SK-N-SH treated with all-trans-retinoic acid at 6 μM for 48 hours (cell line): ENCODE measurements around the gene C9orf57.

ENCODE experiments used
- ARNTL ChIP-seq: fragments of 450-650 bp; formaldehyde crosslinking; IDR thresholded peaks from 2 replicates; pipeline ENCODE4 v1.5.0; 2020; ENCODE audit warnings: low read depth, mild to moderate bottlenecking, moderate library complexity, borderline replicate concordance
- GLIS3 ChIP-seq: fragments of 250-450 bp; sonication (Bioruptor Pico); IDR thresholded peaks from 2 replicates; pipeline ENCODE4 v1.5.0; 2020; ENCODE audit warnings: mild to moderate bottlenecking, moderate library complexity
- OSR1 ChIP-seq: fragments of 250-450 bp; sonication (Bioruptor Pico); IDR thresholded peaks from 2 replicates; pipeline ENCODE4 v1.8.0; 2022; ENCODE audit warnings: moderate library complexity, mild to moderate bottlenecking, inconsistent platforms
- PPARA ChIP-seq: fragments of 250-450 bp; sonication (Bioruptor Pico); IDR thresholded peaks from 2 replicates; pipeline ENCODE4 v1.5.0; 2020; ENCODE audit warnings: mild to moderate bottlenecking, borderline replicate concordance
- SNAI2 ChIP-seq: fragments of 250-450 bp; sonication (Bioruptor Pico); IDR thresholded peaks from 2 replicates; pipeline ENCODE4 v1.5.0; 2020; ENCODE audit warnings: mild to moderate bottlenecking, moderate library complexity
- ZFP3 ChIP-seq: fragments of 250-450 bp; sonication (Bioruptor Pico); IDR thresholded peaks from 2 replicates; pipeline ENCODE4 v1.5.0; 2020; ENCODE audit warnings: mild to moderate bottlenecking, moderate library complexity
- ZFP30 ChIP-seq: fragments of 450-650 bp; formaldehyde crosslinking; IDR thresholded peaks from 2 replicates; pipeline ENCODE4 v1.5.0; 2022; ENCODE audit warnings: mild to moderate bottlenecking, moderate library complexity
- ZNF70 ChIP-seq: fragments of 450-650 bp; formaldehyde crosslinking; IDR thresholded peaks from 2 replicates; pipeline ENCODE4 v1.5.0; 2020; ENCODE audit warnings: mild to moderate bottlenecking, moderate library complexity
- TF ChIP-seq, protein P1 (sequence below): fragments of 250-450 bp; sonication (Bioruptor Pico); IDR thresholded peaks from 2 replicates; pipeline ENCODE4 v1.8.0; 2021; ENCODE audit warnings: low read depth, mild to moderate bottlenecking, moderate library complexity, borderline replicate concordance
- TF ChIP-seq, protein P2 (sequence below): fragments of 250-450 bp; sonication (Bioruptor Pico); IDR thresholded peaks from 2 replicates; pipeline ENCODE4 v1.8.0; 2020; ENCODE audit warnings: mild to moderate bottlenecking, moderate library complexity, borderline replicate concordance

DNA sequence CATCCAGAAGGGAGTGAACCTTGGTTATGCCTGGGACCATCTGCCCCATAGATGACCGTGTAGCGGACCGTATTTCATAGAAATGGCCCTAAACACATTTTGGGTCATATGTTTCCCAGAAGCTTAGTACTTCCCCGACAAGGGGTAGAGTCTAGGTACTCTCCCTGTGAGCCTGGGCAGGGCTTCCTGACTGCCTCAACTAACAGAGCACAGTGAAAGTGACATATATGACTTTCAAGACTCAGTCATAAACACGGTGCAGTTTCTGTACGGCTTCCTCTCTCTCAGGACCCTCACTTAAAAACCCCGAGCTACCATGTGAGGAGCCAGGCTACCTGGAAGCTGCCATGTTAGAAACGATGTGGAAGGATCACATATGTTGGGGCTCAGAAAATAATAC is 20.9 kb downstream of the C9orf57 start:
- TF ChIP-seq PPARA (CRISPR knock-in tag) (no peak), ZFP30 (CRISPR knock-in tag) (no peak), GLIS3 (CRISPR knock-in tag) (no peak), ZNF70 (CRISPR knock-in tag) (no peak), OSR1 (CRISPR knock-in tag) (no peak), ARNTL (CRISPR knock-in tag) (no peak), SNAI2 (CRISPR knock-in tag) (no peak), ZFP3 (CRISPR knock-in tag) (no peak)
- TF ChIP-seq, protein P1, sequence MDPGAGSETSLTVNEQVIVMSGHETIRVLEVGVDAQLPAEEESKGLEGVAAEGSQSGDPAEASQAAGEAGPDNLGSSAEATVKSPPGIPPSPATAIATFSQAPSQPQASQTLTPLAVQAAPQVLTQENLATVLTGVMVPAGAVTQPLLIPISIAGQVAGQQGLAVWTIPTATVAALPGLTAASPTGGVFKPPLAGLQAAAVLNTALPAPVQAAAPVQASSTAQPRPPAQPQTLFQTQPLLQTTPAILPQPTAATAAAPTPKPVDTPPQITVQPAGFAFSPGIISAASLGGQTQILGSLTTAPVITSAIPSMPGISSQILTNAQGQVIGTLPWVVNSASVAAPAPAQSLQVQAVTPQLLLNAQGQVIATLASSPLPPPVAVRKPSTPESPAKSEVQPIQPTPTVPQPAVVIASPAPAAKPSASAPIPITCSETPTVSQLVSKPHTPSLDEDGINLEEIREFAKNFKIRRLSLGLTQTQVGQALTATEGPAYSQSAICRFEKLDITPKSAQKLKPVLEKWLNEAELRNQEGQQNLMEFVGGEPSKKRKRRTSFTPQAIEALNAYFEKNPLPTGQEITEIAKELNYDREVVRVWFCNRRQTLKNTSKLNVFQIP (CRISPR knock-in tag), result no peak
- TF ChIP-seq, protein P2, sequence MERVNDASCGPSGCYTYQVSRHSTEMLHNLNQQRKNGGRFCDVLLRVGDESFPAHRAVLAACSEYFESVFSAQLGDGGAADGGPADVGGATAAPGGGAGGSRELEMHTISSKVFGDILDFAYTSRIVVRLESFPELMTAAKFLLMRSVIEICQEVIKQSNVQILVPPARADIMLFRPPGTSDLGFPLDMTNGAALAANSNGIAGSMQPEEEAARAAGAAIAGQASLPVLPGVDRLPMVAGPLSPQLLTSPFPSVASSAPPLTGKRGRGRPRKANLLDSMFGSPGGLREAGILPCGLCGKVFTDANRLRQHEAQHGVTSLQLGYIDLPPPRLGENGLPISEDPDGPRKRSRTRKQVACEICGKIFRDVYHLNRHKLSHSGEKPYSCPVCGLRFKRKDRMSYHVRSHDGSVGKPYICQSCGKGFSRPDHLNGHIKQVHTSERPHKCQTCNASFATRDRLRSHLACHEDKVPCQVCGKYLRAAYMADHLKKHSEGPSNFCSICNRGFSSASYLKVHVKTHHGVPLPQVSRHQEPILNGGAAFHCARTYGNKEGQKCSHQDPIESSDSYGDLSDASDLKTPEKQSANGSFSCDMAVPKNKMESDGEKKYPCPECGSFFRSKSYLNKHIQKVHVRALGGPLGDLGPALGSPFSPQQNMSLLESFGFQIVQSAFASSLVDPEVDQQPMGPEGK, result no peak
